GM12872 (cell line): Measurements from ENCODE around the gene ATOSB.

Experiments
- CTCF ChIP-seq: IDR thresholded peaks from 3 replicates; pipeline ENCODE4 v1.5.1; 2011; ENCODE audit warnings: low read depth, mild to moderate bottlenecking, low read length, moderate library complexity; ENCODE audit not compliant: insufficient read depth

ATOSB gene

GRCh38 chr9:35089434-35089833 is 26.2 kb downstream of the ATOSB start:
- no peak for TF ChIP-seq CTCF

GRCh38 chr9:35085078-35085477 is 30.6 kb downstream of the ATOSB start:
- no peak for TF ChIP-seq CTCF

- 0 out of 3 replicates have a peak, but pooled peaks have one; percentile 4 for TF ChIP-seq CTCF
Measured at GRCh38 chr9:35079426-35080341, 36.0 kb downstream of the ATOSB start, which contains the start of gene FANCG. Gene FANCG, minus strand, starts transcription at chr9:35079942. Its CDS starts 418 bp downstream, at chr9:35079524.

- TF ChIP-seq CTCF, result no peak
Measured at GRCh38 chr9:35079041-35079425, 36.6 kb downstream of the ATOSB start.

GRCh38 chr9:35078066-35078465 is 37.6 kb downstream of the ATOSB start:
- no peak for TF ChIP-seq CTCF

- no peak for TF ChIP-seq CTCF
Measured at GRCh38 chr9:35076848-35077247, 38.8 kb downstream of the ATOSB start.

- no peak for TF ChIP-seq CTCF
Measured at GRCh38 chr9:35075358-35075757, 40.3 kb downstream of the ATOSB start.
